Measurements from ENCODE around the gene SNX32. TPM values are rescaled to one million over a fixed set of nuclear protein-coding genes. Genes with fewer than 3 reads are reported as not detected.

The SNX32 gene
- polyA plus RNA-seq, 2 of the 4 experiments (the other 2 are of a cell fraction): 0.08 TPM; not detected in 1

DNA sequence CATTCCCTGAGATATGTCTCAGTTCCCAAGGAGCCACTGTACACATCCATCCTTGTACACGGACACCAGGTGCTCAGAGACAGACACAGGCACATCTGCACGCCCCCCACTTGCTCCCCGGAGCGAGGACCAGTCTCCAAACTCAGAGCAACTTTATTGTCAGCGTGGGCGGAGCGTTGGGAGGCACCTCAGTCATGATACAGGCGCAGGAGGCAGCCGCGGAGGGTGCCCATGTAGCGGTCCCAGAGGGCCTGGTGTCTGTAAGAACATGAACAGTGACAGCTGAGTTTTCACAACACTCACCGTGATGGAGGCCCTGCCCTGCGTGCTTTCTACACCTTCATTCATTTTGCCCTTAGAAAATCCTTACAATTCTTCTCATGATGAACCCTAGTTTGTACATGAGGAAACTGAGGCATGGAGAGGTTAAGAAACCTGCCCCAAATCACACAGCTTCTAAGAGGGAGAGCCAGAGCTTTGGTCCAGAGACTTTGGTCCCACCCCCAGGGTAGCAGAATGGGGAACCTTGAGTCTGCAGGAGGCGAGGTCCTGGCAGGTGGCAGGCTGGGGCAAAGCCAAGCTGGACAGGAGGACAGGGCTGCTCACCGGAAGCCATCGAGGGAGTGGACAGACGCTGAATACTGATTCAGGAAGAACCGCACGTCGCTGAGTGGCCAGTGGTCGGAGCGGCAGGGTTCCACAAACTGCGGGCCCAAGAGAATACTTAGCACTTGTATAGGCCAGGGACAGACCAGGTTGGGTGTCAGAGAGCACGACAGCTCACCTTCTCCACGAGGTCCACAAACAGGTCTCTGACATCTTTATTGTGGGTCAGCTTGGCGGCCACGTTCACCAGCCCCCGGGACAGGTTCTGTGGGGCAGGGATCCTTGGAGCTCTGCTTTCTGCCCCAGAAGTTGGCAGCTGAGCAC is 50.3 kb downstream of the SNX32 start:
- 72% methylated on average over 26 of the region's 28 CpGs for WGBS (ENCODE audit: missing lambda C conversion rate)
- POLR2A ChIA-PET: interaction anchor here (1.1 to 1.6 kb wide), 5 partner anchors 12 to 172 kb away, joined by 3 to 9 read pairs (median 4); partner anchors contain the start of gene FOSL1
- no peaks in the 10 kb centered on the region for H3K9me3 ChIP-seq

GRCh38 chr11:65884716-65885092 is 50.9 kb downstream of the SNX32 start:
- ATAC-seq (peak; percentile 16 to 49; a peak in 5 of 6 replicates), FAIRE-seq (peak; percentile 80), DNase-seq (ENCODE audit: low read depth in 1 of 2, low spot score in 1 of 2) (peak; percentile 83 to 93)
- POLR2A ChIA-PET: interaction anchor here (1.1 to 1.6 kb wide), 5 partner anchors 13 to 173 kb away, joined by 3 to 9 read pairs (median 4); partner anchors contain the start of gene FOSL1
- no peak overlapping the region for H3K27ac ChIP-seq
- H3K9me3 ChIP-seq: no peaks in the 10 kb centered on the region
- WGBS (ENCODE audit: missing lambda C conversion rate): 17% methylated on average over 8 of the region's 9 CpGs
- H3K4me1 ChIP-seq: peaks cover 25% of the 10 kb centered on the region
- no peak overlapping the region for H3K4me2 ChIP-seq
- H3K4me3 ChIP-seq: no peak overlapping the region
- CTCF ChIA-PET: interaction anchor here (0.6 to 20.5 kb wide), 65 partner anchors 7 to 368 kb away, joined by 3 to 618 read pairs (median 5); partner anchors contain the start of genes AP5B1, BANF1, C11orf68 and CFL1
- peak; percentile 97 for TF ChIP-seq CTCF (IDR thresholded peaks at IDR 0.05)
- peak; percentile 90 for TF ChIP-seq SMC3 (IDR thresholded peaks at IDR 0.05)
- peak; percentile 81 to 84 for TF ChIP-seq RAD21 (conservative IDR thresholded peaks at IDR 0.05 in 1 of 2, IDR thresholded peaks at IDR 0.05 in 1 of 2)
- TF ChIP-seq MAX (IDR thresholded peaks at IDR 0.05): peak; percentile 65
- 0 out of 2 replicates have a peak, but pooled peaks have one; percentile 43 for TF ChIP-seq MAZ (IDR thresholded peaks at IDR 0.05; ENCODE audit: borderline replicate concordance, low read depth, low read length)
- TF ChIP-seq SREBF2 (IDR thresholded peaks at IDR 0.05): no peak
- no peak for TF ChIP-seq ZFP36 (IDR thresholded peaks at IDR 0.05; ENCODE audit: borderline replicate concordance, partially characterized antibody)

More for the DNA sequence above, 50.3 kb downstream of the SNX32 start:
- Histone ChIP-seq H3K27ac (no peak overlapping the region), H3K4me1 (peaks cover 18% of the 10 kb centered on the region), H3K4me3 (no peak overlapping the region), H3K4me2 (no peak overlapping the region)
- FAIRE-seq: no peak
- TF ChIP-seq POLR2AphosphoS2 (conservative IDR thresholded peaks at IDR 0.05; ENCODE audit: low read length) (no peak), KDM5A (IDR thresholded peaks at IDR 0.05) (no peak), PBX3 (IDR thresholded peaks at IDR 0.05) (no peak), FOXS1 (CRISPR knock-in tag; IDR thresholded peaks at IDR 0.05) (no peak), JUNB (IDR thresholded peaks at IDR 0.05) (no peak)
- TF ChIP-seq, protein P1, sequence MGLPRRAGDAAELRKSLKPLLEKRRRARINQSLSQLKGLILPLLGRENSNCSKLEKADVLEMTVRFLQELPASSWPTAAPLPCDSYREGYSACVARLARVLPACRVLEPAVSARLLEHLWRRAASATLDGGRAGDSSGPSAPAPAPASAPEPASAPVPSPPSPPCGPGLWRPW (IDR thresholded peaks at IDR 0.05): no peak
- no peak for ATAC-seq
- CTCF ChIA-PET: interaction anchor here (0.6 to 20.5 kb wide), 62 partner anchors 6 to 368 kb away, joined by 3 to 618 read pairs (median 5); partner anchors contain the start of genes BANF1, C11orf68, CFL1 and CTSW
- DNase-seq (ENCODE audit: low read depth in 1 of 2, low spot score in 1 of 2): no peak

DNA sequence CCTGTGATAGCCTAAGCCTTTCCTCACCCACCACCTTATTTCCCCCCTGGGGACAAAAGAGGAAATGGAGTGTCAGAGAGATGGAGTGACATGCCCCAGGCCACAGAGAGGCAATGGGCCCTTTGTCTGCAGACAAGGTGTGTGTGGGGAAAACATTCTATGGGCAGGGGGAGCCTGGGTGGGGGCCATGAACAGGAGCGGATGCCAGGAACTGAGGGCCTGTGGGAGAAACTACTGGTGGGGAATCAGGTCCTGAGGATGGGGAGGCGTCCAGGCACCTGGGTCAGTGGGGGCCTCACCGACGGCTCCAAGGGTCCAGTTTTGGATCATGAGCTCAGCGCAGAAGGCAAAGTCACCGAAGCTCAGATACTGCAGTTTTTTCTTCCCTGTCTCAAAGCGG is 51.5 kb downstream of the SNX32 start:
- CTCF ChIA-PET: interaction anchor here (0.9 to 20.5 kb wide), 51 partner anchors 7 to 300 kb away, joined by 3 to 618 read pairs (median 6); partner anchors contain the start of genes AP5B1, BANF1, C11orf68 and CFL1
- TF ChIP-seq RAD21 (conservative IDR thresholded peaks at IDR 0.05 in 1 of 2, IDR thresholded peaks at IDR 0.05 in 1 of 2): no peak
- TF ChIP-seq REST (IDR thresholded peaks at IDR 0.05): no peak
- TF ChIP-seq HMGXB4 (CRISPR knock-in tag; IDR thresholded peaks at IDR 0.05; ENCODE audit: borderline replicate concordance): no peak
- TF ChIP-seq HDAC2 (IDR thresholded peaks at IDR 0.05): no peak
- TF ChIP-seq, protein P1 (IDR thresholded peaks at IDR 0.05): no peak
- no peak for TF ChIP-seq RCOR1 (IDR thresholded peaks at IDR 0.05; ENCODE audit: low read depth, low read length)
- no peak for TF ChIP-seq JUNB (IDR thresholded peaks at IDR 0.05)
- TF ChIP-seq MYC (IDR thresholded peaks at IDR 0.05; ENCODE audit: borderline replicate concordance, low read length): no peak
- TF ChIP-seq PBX3 (IDR thresholded peaks at IDR 0.05): no peak

More for the DNA sequence above, 51.5 kb downstream of the SNX32 start:
- Histone ChIP-seq H3K27ac (no peak overlapping the region), H3K9me3 (no peaks in the 10 kb centered on the region), H3K4me2 (no peak overlapping the region), H3K4me3 (no peak overlapping the region), H3K4me1 (peaks cover 30% of the 10 kb centered on the region)
- POLR2A ChIA-PET: interaction anchor here (0.9 to 1.6 kb wide), 6 partner anchors 14 to 174 kb away, joined by 3 to 9 read pairs (median 4); partner anchors contain the start of gene FOSL1
- DNase-seq (ENCODE audit: low read depth in 1 of 2, low spot score in 1 of 2) (no peak), ATAC-seq (no peak), FAIRE-seq (no peak)
- 83% methylated on average over 7 of the region's 7 CpGs for WGBS (ENCODE audit: missing lambda C conversion rate)
